Activated B cell treated with CpG ODN at 0.5 μM for 24 hours (primary cell): ENCODE results near the gene APMAP. TPM values are rescaled to one million over a fixed set of nuclear protein-coding genes. Genes with fewer than 3 reads are reported as not detected.
"Not testable (repeated sequence)": the region's sequence is repeated elsewhere in the genome, so short reads cannot be mapped to it uniquely, and the experiment has no call there.

Source experiments
- ATAC-seq: fragments of 200-7000 bp; cut with Tn5 transposase; one replicate; pipeline ENCODE4 v1.10.0; 2021; ENCODE audit warnings: low read depth, mild to moderate bottlenecking, moderate library complexity
- CTCF ChIA-PET: fragments of 350-600 bp; sonication (Branson Sonifier 250); formaldehyde crosslinking; loops from one replicate; lab custom pipeline; 2021; ENCODE audit warnings: antibody characterized with exemption; lab: Charles Lee
- POLR2A ChIA-PET: fragments of 350-600 bp; sonication (Branson Sonifier 250); formaldehyde crosslinking; loops from one replicate; lab custom pipeline; 2021; ENCODE audit warnings: antibody characterized with exemption; lab: Charles Lee
- DNase-seq: peaks from one replicate; pipeline ENCODE4 v3.0.0; 2022
- H3K27ac Mint-ChIP-seq: one replicate; pipeline ENCODE4 v1.8.0; 2020; ENCODE audit warnings: mixed read lengths
- H3K27me3 Mint-ChIP-seq: one replicate; pipeline ENCODE4 v1.8.0; 2021; ENCODE audit warnings: mixed read lengths
- H3K36me3 Mint-ChIP-seq: one replicate; pipeline ENCODE4 v1.8.0; 2021; ENCODE audit warnings: low read depth, mixed read lengths
- H3K4me1 Mint-ChIP-seq: one replicate; pipeline ENCODE4 v1.8.0; 2021; ENCODE audit warnings: mixed read lengths
- H3K4me3 Mint-ChIP-seq: one replicate; pipeline ENCODE4 v1.8.0; 2020; ENCODE audit warnings: mild to moderate bottlenecking, mixed read lengths
- H3K9me3 Mint-ChIP-seq: one replicate; pipeline ENCODE4 v1.8.0; 2020; ENCODE audit warnings: mixed read lengths
- CTCF ChIP-seq: fragments of 200-600 bp; IDR thresholded peaks from one replicate; pipeline ENCODE4 v1.8.0; 2022; ENCODE audit warnings: antibody characterized with exemption, mild to moderate bottlenecking
- intact Hi-C: fragments of 100-400 bp; cut with micrococcal nuclease; formaldehyde crosslinking; loops from one replicate; pipeline ENCODE4 v1.15.1; 2024
- total RNA-seq: library from RNA; stranded (reverse); gene quantifications from 2 replicates; pipeline ENCODE4 v1.2.3, GENCODE V29; 2022

APMAP gene
- total RNA-seq, 1 donor from 2014 or later = 22.3 TPM

- intact Hi-C loops = loop anchor here (5.0 kb wide), 2 partner anchors 137 to 982 kb away; no protein-coding TSS in a partner anchor
- POLR2A ChIA-PET = not testable (repeated sequence)
These were observed 72.9 kb downstream of the APMAP start for GRCh38 chr20:24919665-24920064.

DNA sequence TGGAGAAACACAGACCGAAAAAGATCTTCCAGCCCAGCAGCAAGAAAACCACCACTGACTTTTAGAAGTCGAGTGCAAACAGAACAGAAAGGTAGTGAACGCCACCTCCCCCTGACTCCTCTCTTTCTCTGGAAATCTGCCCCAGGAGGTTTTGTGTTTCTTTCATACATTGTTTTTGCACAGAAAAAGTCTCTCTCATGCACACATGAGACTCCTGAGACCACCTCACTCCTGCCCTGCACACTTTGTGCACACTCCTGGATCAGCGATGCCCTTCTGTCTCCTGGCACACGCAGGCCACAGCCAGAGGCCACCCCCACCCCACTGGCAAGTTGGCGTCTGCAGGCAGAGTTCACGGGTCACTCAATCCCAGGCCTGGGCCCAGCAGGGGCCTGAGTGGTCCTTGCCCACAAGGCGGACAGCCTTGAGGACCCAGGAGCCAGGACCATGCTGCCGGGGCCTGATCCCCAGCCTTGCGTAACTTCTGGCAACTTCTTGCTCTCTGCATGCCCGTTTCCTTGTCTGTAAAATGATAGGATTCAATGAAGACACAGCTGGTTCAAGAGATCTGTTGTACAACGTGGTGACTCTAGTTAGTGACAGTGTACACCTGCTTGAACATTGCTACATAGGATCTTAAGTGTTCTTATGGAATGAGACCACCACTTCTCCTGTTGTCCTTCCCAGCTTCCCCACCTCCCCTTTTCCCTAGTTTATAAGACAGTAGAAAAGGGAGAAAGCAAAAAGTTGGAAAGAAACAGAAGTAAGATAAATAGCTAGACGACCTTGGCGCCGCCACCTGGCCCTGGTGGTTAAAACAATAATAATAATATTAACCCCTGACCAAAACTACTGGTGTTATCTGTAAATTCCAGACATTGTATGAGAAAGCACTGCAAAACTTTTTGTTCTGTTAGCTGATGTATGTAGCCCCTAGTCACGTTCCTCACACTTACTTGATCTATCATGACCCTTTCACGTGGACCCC, 73.7 kb downstream of the APMAP start:
- ATAC-seq = no peak
- intact Hi-C loops = loop anchor here (5.0 kb wide), 2 partner anchors 137 to 982 kb away; no protein-coding TSS in a partner anchor
- Mint-ChIP-seq H3K27me3 (peaks cover 22% of the 10 kb centered on the region), H3K27ac (no peak overlapping the region), H3K36me3 (no peaks in the 10 kb centered on the region), H3K4me3 (no peak overlapping the region), H3K4me1 (peaks cover 3% of the 10 kb centered on the region), H3K9me3 (no peaks in the 10 kb centered on the region)
- no peak for DNase-seq
- CTCF ChIA-PET = interaction anchor here (0.6 to 1.0 kb wide), 3 partner anchors 37 to 982 kb away, joined by 3 to 4 read pairs (median 4); no protein-coding TSS in a partner anchor
- POLR2A ChIA-PET = no interaction called here
- no peak for TF ChIP-seq CTCF

More at GRCh38 chr20:24919665-24920064, 72.9 kb downstream of the APMAP start:
- not testable (repeated sequence) for H3K4me1 Mint-ChIP-seq, H3K36me3 Mint-ChIP-seq, ATAC-seq, H3K27ac Mint-ChIP-seq, H3K9me3 Mint-ChIP-seq, H3K4me3 Mint-ChIP-seq, DNase-seq
- CTCF ChIA-PET = interaction anchor here (0.7 to 1.0 kb wide), 2 partner anchors 35 to 809 kb away, joined by 3 read pairs; no protein-coding TSS in a partner anchor
- peaks cover 22% of the 10 kb centered on the region for H3K27me3 Mint-ChIP-seq

- POLR2A ChIA-PET = no interaction called here
- Mint-ChIP-seq H3K4me3 (no peak overlapping the region), H3K27ac (no peak overlapping the region), H3K9me3 (no peaks in the 10 kb centered on the region), H3K4me1 (peaks cover 3% of the 10 kb centered on the region), H3K36me3 (no peaks in the 10 kb centered on the region), H3K27me3 (peaks cover 22% of the 10 kb centered on the region)
- no peak for TF ChIP-seq CTCF
- intact Hi-C loops = loop anchor here (5.0 kb wide), 2 partner anchors 136 to 981 kb away; no protein-coding TSS in a partner anchor
- CTCF ChIA-PET = interaction anchor here (0.6 to 1.0 kb wide), 3 partner anchors 36 to 981 kb away, joined by 3 to 4 read pairs (median 4); no protein-coding TSS in a partner anchor
- ATAC-seq = no peak
- no peak for DNase-seq
These were observed 74.6 kb downstream of the APMAP start for GRCh38 chr20:24917797-24918578.

- H3K27me3 Mint-ChIP-seq = peaks cover 22% of the 10 kb centered on the region
- TF ChIP-seq CTCF = no peak
- H3K9me3 Mint-ChIP-seq = no peaks in the 10 kb centered on the region
- H3K27ac Mint-ChIP-seq = no peak overlapping the region
- CTCF ChIA-PET = no interaction called here
- intact Hi-C loops = loop anchor here (5.0 kb wide), 2 partner anchors 135 to 980 kb away; no protein-coding TSS in a partner anchor
- peaks cover 3% of the 10 kb centered on the region for H3K4me1 Mint-ChIP-seq
- H3K36me3 Mint-ChIP-seq = no peaks in the 10 kb centered on the region
- POLR2A ChIA-PET = no interaction called here
- ATAC-seq = no peak
- no peak overlapping the region for H3K4me3 Mint-ChIP-seq
- DNase-seq = no peak
These were observed 75.5 kb downstream of the APMAP start for GRCh38 chr20:24917056-24917455.

DNA sequence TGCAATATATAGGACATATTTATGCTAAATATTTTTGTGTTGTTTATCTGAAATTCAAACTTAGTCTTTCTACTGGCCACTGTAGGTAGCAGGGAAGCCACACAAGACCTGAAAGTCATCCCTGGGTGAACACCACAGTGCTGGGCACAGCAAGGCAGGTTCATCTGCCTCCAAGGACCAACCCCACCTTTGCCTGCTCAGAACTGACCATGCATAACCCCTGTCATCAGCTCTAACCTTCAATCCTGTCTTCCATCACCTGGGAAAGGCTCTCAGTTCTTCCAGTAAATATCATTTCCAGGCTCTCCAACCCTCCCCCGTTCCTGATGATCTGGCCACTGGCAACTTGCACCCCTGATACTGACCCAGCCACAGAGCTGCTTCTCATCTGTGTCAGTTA, 76.1 kb downstream of the APMAP start:
- no peaks in the 10 kb centered on the region for H3K36me3 Mint-ChIP-seq
- ChIA-PET CTCF (no interaction called here), POLR2A (no interaction called here)
- intact Hi-C loops = loop anchor here (5.0 kb wide), 2 partner anchors 134 to 979 kb away; no protein-coding TSS in a partner anchor
- peaks cover 18% of the 10 kb centered on the region for H3K27me3 Mint-ChIP-seq
- ATAC-seq (no peak), DNase-seq (no peak)
- H3K4me3 Mint-ChIP-seq = no peak overlapping the region
- H3K9me3 Mint-ChIP-seq = no peaks in the 10 kb centered on the region
- no peak for TF ChIP-seq CTCF
- H3K27ac Mint-ChIP-seq = no peak overlapping the region
- H3K4me1 Mint-ChIP-seq = peaks cover 3% of the 10 kb centered on the region
